WTC11 (cell line): ENCODE results near the gene JAML. TPM values are rescaled to one million over a fixed set of nuclear protein-coding genes. Genes with fewer than 3 reads are reported as not detected.

Experiments
- ATAC-seq: fragments of 200-7000 bp; cut with Tn5 transposase; 2 replicates; pipeline ENCODE4 v1.10.0; 2021; ENCODE audit warnings: mild to moderate bottlenecking, moderate library complexity
- CTCF ChIA-PET: fragments of 300-600 bp; sonication (Branson Sonifier 250); formaldehyde crosslinking; loops from one replicate; lab custom pipeline; 2021; ENCODE audit warnings: antibody characterized with exemption; lab: Charles Lee
- POLR2A ChIA-PET: fragments of 350-600 bp; sonication (Branson Sonifier 250); formaldehyde crosslinking; loops from one replicate; lab custom pipeline; 2021; ENCODE audit warnings: antibody characterized with exemption; lab: Charles Lee
- DNase-seq: peaks from one replicate; pipeline ENCODE4 v3.0.0; 2021; ENCODE audit warnings: low spot score
- H3K27ac Mint-ChIP-seq: 2 replicates; pipeline ENCODE4 v1.8.0; 2021; ENCODE audit warnings: mixed read lengths
- H3K27me3 Mint-ChIP-seq: 2 replicates; pipeline ENCODE4 v1.8.0; 2021; ENCODE audit warnings: low read depth, mild to moderate bottlenecking, moderate library complexity, mixed read lengths
- H3K36me3 Mint-ChIP-seq: 2 replicates; pipeline ENCODE4 v1.8.0; 2021; ENCODE audit warnings: mixed read lengths
- H3K4me1 Mint-ChIP-seq: 2 replicates; pipeline ENCODE4 v1.8.0; 2022; ENCODE audit warnings: mixed read lengths
- H3K4me3 Mint-ChIP-seq: 2 replicates; pipeline ENCODE4 v1.8.0; 2021; ENCODE audit warnings: mild to moderate bottlenecking, moderate library complexity, mixed read lengths
- H3K9me3 Mint-ChIP-seq: 2 replicates; pipeline ENCODE4 v1.8.0; 2021; ENCODE audit warnings: mixed read lengths
- CREB1 ChIP-seq: sonication (generic); formaldehyde crosslinking; IDR thresholded peaks from 2 replicates; pipeline ENCODE4 v1.8.0; 2023; ENCODE audit warnings: mild to moderate bottlenecking, missing genetic modification reagents
- CREM ChIP-seq: sonication (generic); formaldehyde crosslinking; IDR thresholded peaks from 2 replicates; pipeline ENCODE4 v1.8.1; 2022; ENCODE audit warnings: mild to moderate bottlenecking, missing genetic modification reagents, moderate library complexity
- ELF4 ChIP-seq: sonication (generic); formaldehyde crosslinking; IDR thresholded peaks from 2 replicates; pipeline ENCODE4 v1.8.1; 2022; ENCODE audit warnings: low read depth, mild to moderate bottlenecking, moderate library complexity, missing genetic modification reagents
- ESRRA ChIP-seq: sonication (generic); formaldehyde crosslinking; IDR thresholded peaks from 2 replicates; pipeline ENCODE4 v1.8.1; 2022; ENCODE audit warnings: mild to moderate bottlenecking, missing genetic modification reagents, borderline replicate concordance
- FOXK1 ChIP-seq: sonication (generic); formaldehyde crosslinking; IDR thresholded peaks from 2 replicates; pipeline ENCODE4 v1.8.0; 2022; ENCODE audit warnings: mild to moderate bottlenecking, moderate library complexity, missing genetic modification reagents
- FOXP1 ChIP-seq: sonication (generic); formaldehyde crosslinking; IDR thresholded peaks from 2 replicates; pipeline ENCODE4 v1.8.0; 2022; ENCODE audit warnings: missing genetic modification reagents, mild to moderate bottlenecking, moderate library complexity, borderline replicate concordance
- FOXP4 ChIP-seq: sonication (generic); formaldehyde crosslinking; IDR thresholded peaks from 2 replicates; pipeline ENCODE4 v1.8.0; 2022; ENCODE audit warnings: mild to moderate bottlenecking, missing genetic modification reagents
- HMGXB4 ChIP-seq: sonication (generic); formaldehyde crosslinking; IDR thresholded peaks from 2 replicates; pipeline ENCODE4 v1.8.1; 2023; ENCODE audit warnings: mild to moderate bottlenecking, moderate library complexity, missing genetic modification reagents
- IRF2 ChIP-seq: sonication (generic); formaldehyde crosslinking; IDR thresholded peaks from 2 replicates; pipeline ENCODE4 v1.8.0; 2022; ENCODE audit warnings: low read depth, missing genetic modification reagents, borderline replicate concordance
- NFATC4 ChIP-seq: fragments of 250-450 bp; sonication (Bioruptor Pico); IDR thresholded peaks from 2 replicates; pipeline ENCODE4 v1.9.0; 2021; ENCODE audit warnings: mild to moderate bottlenecking
- NR3C1 ChIP-seq: sonication (generic); formaldehyde crosslinking; conservative IDR thresholded peaks from 2 replicates; pipeline ENCODE4 v1.8.1; 2023; ENCODE audit warnings: low read depth, mild to moderate bottlenecking, missing genetic modification reagents
- PRDM15 ChIP-seq: sonication (generic); formaldehyde crosslinking; IDR thresholded peaks from 2 replicates; pipeline ENCODE4 v1.8.0; 2022; ENCODE audit warnings: missing genetic modification reagents
- RELA ChIP-seq: sonication (generic); formaldehyde crosslinking; IDR thresholded peaks from 2 replicates; pipeline ENCODE4 v1.8.1; 2022; ENCODE audit warnings: missing genetic modification reagents, mild to moderate bottlenecking, borderline replicate concordance
- RORB ChIP-seq: fragments of 250-450 bp; sonication (Bioruptor Pico); IDR thresholded peaks from 2 replicates; pipeline ENCODE4 v1.9.0; 2021; ENCODE audit warnings: mild to moderate bottlenecking
- TP53 ChIP-seq: sonication (generic); formaldehyde crosslinking; IDR thresholded peaks from 2 replicates; pipeline ENCODE4 v1.8.1; 2023; ENCODE audit warnings: mild to moderate bottlenecking, missing genetic modification reagents
- ZBTB43 ChIP-seq: sonication (generic); formaldehyde crosslinking; IDR thresholded peaks from 2 replicates; pipeline ENCODE4 v1.8.1; 2023; ENCODE audit warnings: mild to moderate bottlenecking, missing genetic modification reagents
- ZNF219 ChIP-seq: sonication (generic); formaldehyde crosslinking; IDR thresholded peaks from 2 replicates; pipeline ENCODE4 v1.8.0; 2023; ENCODE audit warnings: missing genetic modification reagents, mild to moderate bottlenecking, borderline replicate concordance
- ZNF281 ChIP-seq: sonication (generic); formaldehyde crosslinking; IDR thresholded peaks from 2 replicates; pipeline ENCODE4 v1.8.0; 2023; ENCODE audit warnings: mild to moderate bottlenecking, missing genetic modification reagents
- ZNF416 ChIP-seq: fragments of 250-450 bp; sonication (Bioruptor Pico); IDR thresholded peaks from 2 replicates; pipeline ENCODE4 v1.9.0; 2021; ENCODE audit warnings: mild to moderate bottlenecking, inconsistent platforms
- ZNF423 ChIP-seq: fragments of 250-450 bp; sonication (Bioruptor Pico); IDR thresholded peaks from 2 replicates; pipeline ENCODE4 v2.1.2; 2022; ENCODE audit warnings: mild to moderate bottlenecking, moderate library complexity
- ZNF425 ChIP-seq: fragments of 250-450 bp; sonication (Bioruptor Pico); conservative IDR thresholded peaks from 2 replicates; pipeline ENCODE4 v1.9.0; 2021; ENCODE audit warnings: mild to moderate bottlenecking
- total RNA-seq: library from RNA; stranded (reverse); gene quantifications from 3 replicates; pipeline ENCODE4 v1.2.3, GENCODE V29; 2021

Gene JAML
- total RNA-seq, 1 experiment from 2014 or later: 0.24 TPM

GRCh38 chr11:118176778-118177134 is 48.1 kb downstream of the JAML start:
- no peak for ATAC-seq
- no peaks in the 10 kb centered on the region for H3K9me3 Mint-ChIP-seq
- H3K4me3 Mint-ChIP-seq: peak overlapping the region; percentile 81
- POLR2A ChIA-PET: no interaction called here
- H3K4me1 Mint-ChIP-seq: peaks cover 45% of the 10 kb centered on the region
- CTCF ChIA-PET: no interaction called here
- DNase-seq: no peak
- peaks cover 47% of the 10 kb centered on the region for H3K27me3 Mint-ChIP-seq
- no peak for TF ChIP-seq ZNF219 (CRISPR knock-in tag)
- no peak for TF ChIP-seq ZBTB43
- no peak for TF ChIP-seq NR3C1 (CRISPR knock-in tag)
- no peak for TF ChIP-seq RORB
- TF ChIP-seq RELA (CRISPR knock-in tag): no peak
- TF ChIP-seq CREB1 (CRISPR knock-in tag): no peak
- no peak for TF ChIP-seq FOXP4
- no peak for TF ChIP-seq ZNF423 (CRISPR knock-in tag)
- TF ChIP-seq, all 79 proteins: peak for 0
- no peaks in the 10 kb centered on the region for H3K36me3 Mint-ChIP-seq
- H3K27ac Mint-ChIP-seq: no peak overlapping the region

GRCh38 chr11:118175993-118176777 is 48.6 kb downstream of the JAML start, which contains the start of gene SCN2B:
TSS of gene SCN2B (minus strand) at chr11:118176639. CDS start at chr11:118176431, 208 bp downstream.
- Mint-ChIP-seq H3K4me1 (peaks cover 45% of the 10 kb centered on the region), H3K36me3 (no peaks in the 10 kb centered on the region), H3K27ac (no peak within 1 kb of the TSS; the same call in 1 of the 2 replicates), H3K4me3 (peak within 1 kb of the TSS; percentile 81), H3K9me3 (no peaks in the 10 kb centered on the region), H3K27me3 (peaks cover 53% of the 10 kb centered on the region)
- DNase-seq (no peak), ATAC-seq (peak; percentile 12; the same call in 1 of the 2 replicates)
- POLR2A ChIA-PET: no interaction called here
- CTCF ChIA-PET: interaction anchor here (0.6 to 2.1 kb wide), 3 partner anchors 23 to 230 kb away, joined by 3 to 7 read pairs (median 4); partner anchors contain the start of gene SCN4B
- TF ChIP-seq HMGXB4 (CRISPR knock-in tag) (no peak), ZNF281 (no peak), ZNF416 (CRISPR knock-in tag) (no peak), FOXP1 (no peak), IRF2 (no peak), NFATC4 (CRISPR knock-in tag) (no peak), PRDM15 (CRISPR knock-in tag) (no peak), TP53 (CRISPR knock-in tag) (no peak), CREM (no peak), ELF4 (CRISPR knock-in tag) (no peak), RELA (CRISPR knock-in tag) (no peak), ESRRA (CRISPR knock-in tag) (no peak), ZNF425 (CRISPR knock-in tag) (no peak), FOXK1 (CRISPR knock-in tag) (no peak)
